HepG2 (cell line): Measurements from ENCODE around the gene SPAG9. TPM values are rescaled to one million over a fixed set of nuclear protein-coding genes. Genes with fewer than 3 reads are reported as not detected.

ENCODE experiments used
- CHCHD3 ChIP-seq: sonication (generic); formaldehyde crosslinking; IDR thresholded peaks from 2 replicates; pipeline ENCODE4 v1.8.0; 2022; ENCODE audit warnings: mild to moderate bottlenecking, missing genetic modification reagents, moderate library complexity
- FOXA1 ChIP-seq, 2 experiments: fragments of 450-650 bp in 1 of 2; sonication (generic) in 1 of 2; formaldehyde crosslinking in 1 of 2; IDR thresholded peaks; 2 replicates each; pipeline versions ENCODE4 v1.4.0 to v1.6.1; 2016 to 2020; ENCODE audit warnings: missing genetic modification reagents in 1 of 2
- FOXK2 ChIP-seq: fragments of 450-650 bp; IDR thresholded peaks from 2 replicates; pipeline ENCODE4 v1.6.1; 2016
- GATA4 ChIP-seq: sonication (generic); IDR thresholded peaks from 2 replicates; pipeline ENCODE4 v1.6.1; 2016; ENCODE audit warnings: antibody characterized with exemption, low read depth, borderline replicate concordance
- KMT2B ChIP-seq: IDR thresholded peaks from 2 replicates; pipeline ENCODE4 v1.6.1; 2016; ENCODE audit warnings: missing genetic modification reagents, missing compliant biosample characterization
- MBNL3 ChIP-seq: fragments of 250-450 bp; sonication (Bioruptor Pico); conservative IDR thresholded peaks from 2 replicates; pipeline ENCODE4 v1.8.0; 2022; ENCODE audit warnings: mild to moderate bottlenecking, inconsistent platforms
- MED8 ChIP-seq: sonication (generic); formaldehyde crosslinking; IDR thresholded peaks from 2 replicates; pipeline ENCODE4 v1.8.1; 2023; ENCODE audit warnings: mild to moderate bottlenecking, missing genetic modification reagents; ENCODE audit not compliant: insufficient replicate concordance
- MEIS2 ChIP-seq: sonication (generic); formaldehyde crosslinking; IDR thresholded peaks from 2 replicates; pipeline ENCODE4 v1.9.0; 2021; ENCODE audit warnings: mild to moderate bottlenecking, missing genetic modification reagents
- PAX8 ChIP-seq: sonication (generic); formaldehyde crosslinking; IDR thresholded peaks from 2 replicates; pipeline ENCODE4 v1.8.0; 2022; ENCODE audit warnings: mild to moderate bottlenecking, missing genetic modification reagents, borderline replicate concordance
- PHF5A ChIP-seq: IDR thresholded peaks from one replicate; pipeline ENCODE4 v1.6.1; 2018; ENCODE audit warnings: low read depth, missing genetic modification reagents; ENCODE audit not compliant: unreplicated experiment
- ZBED4 ChIP-seq: sonication (generic); formaldehyde crosslinking; IDR thresholded peaks from 2 replicates; pipeline ENCODE4 v1.4.0; 2020; ENCODE audit warnings: missing genetic modification reagents, borderline replicate concordance
- ZBTB49 ChIP-seq: sonication (generic); formaldehyde crosslinking; IDR thresholded peaks from 2 replicates; pipeline ENCODE4 v1.4.0; 2020; ENCODE audit warnings: missing genetic modification reagents, borderline replicate concordance
- ZNF17 ChIP-seq: sonication (generic); formaldehyde crosslinking; IDR thresholded peaks from 2 replicates; pipeline ENCODE4 v1.5.0; 2020; ENCODE audit warnings: mild to moderate bottlenecking, missing genetic modification reagents
- ZNF260 ChIP-seq: sonication (generic); formaldehyde crosslinking; IDR thresholded peaks from 2 replicates; pipeline ENCODE4 v1.4.0; 2020; ENCODE audit warnings: missing genetic modification reagents, low read depth, mild to moderate bottlenecking, borderline replicate concordance
- ZNF329 ChIP-seq: sonication (generic); formaldehyde crosslinking; IDR thresholded peaks from 2 replicates; pipeline ENCODE4 v1.9.0; 2021; ENCODE audit warnings: low read depth, mild to moderate bottlenecking, missing genetic modification reagents
- ZNF451 ChIP-seq: sonication (generic); formaldehyde crosslinking; IDR thresholded peaks from 2 replicates; pipeline ENCODE4 v1.5.0; 2020; ENCODE audit warnings: mild to moderate bottlenecking, missing genetic modification reagents
- ZNF605 ChIP-seq: sonication (generic); formaldehyde crosslinking; IDR thresholded peaks from 2 replicates; pipeline ENCODE4 v1.8.0; 2022; ENCODE audit warnings: mild to moderate bottlenecking, missing genetic modification reagents
- polyA plus RNA-seq, 8 experiments: library from polyadenylated mRNA; depleted of rRNA in 3 of 8; stranded (reverse) in 7 of 8; unstranded in 1 of 8; fragments of >200 nt; fragmentation: Illumina TruSeq in 4 of 8; extraction: Trizol in 4 of 8; gene quantifications; 2 replicates each; pipeline versions ENCODE4 v1.2.1 to v1.2.3, GENCODE V29; 2011 to 2016; ENCODE audit warnings: low read depth in 4 of 8, missing spikeins in 1 of 8, mixed read lengths in 1 of 8; ENCODE audit not compliant: insufficient read depth in 1 of 8
- total RNA-seq, 5 experiments: library from RNA; depleted of rRNA; stranded (reverse); fragments of >200 nt; fragmentation: Illumina TruSeq; extraction: Trizol; gene quantifications; 2 replicates each; pipeline ENCODE4 v1.2.3, GENCODE V29; 2016; ENCODE audit warnings: low read depth in 1 of 5
- TF ChIP-seq, protein P1 (sequence below): sonication (generic); formaldehyde crosslinking; IDR thresholded peaks from 2 replicates; pipeline ENCODE4 v1.5.1; 2020; ENCODE audit warnings: mild to moderate bottlenecking, missing genetic modification reagents

Gene SPAG9
- total and polyA plus RNA-seq, 2 of the 13 experiments (the other 11 are each of a cell fraction or from before 2014, with no cell fraction given) = 43.2 to 78.6 TPM

GRCh38 chr17:51120739-51121619 is at the start of gene SPAG9 (continued):
- TF ChIP-seq ZNF260 (no peak), KMT2B (CRISPR knock-in tag) (peak; percentile 62), PHF5A (CRISPR knock-in tag) (no peak), ZNF605 (no peak; the same call in 1 of the 2 replicates), ZNF451 (no peak), ZBTB49 (CRISPR knock-in tag) (no peak), MEIS2 (CRISPR knock-in tag) (peak; percentile 18; the same call in 1 of the 2 replicates), FOXK2 (peak; percentile 77), ZNF17 (CRISPR knock-in tag) (no peak), GATA4 (no peak), CHCHD3 (CRISPR knock-in tag) (no peak), FOXA1 (IDR thresholded peaks at IDR 0.05) (no peak), FOXA1 (CRISPR knock-in tag; IDR thresholded peaks at IDR 0.05) (peak; percentile 12; the same call in 1 of the 2 replicates), MED8 (CRISPR knock-in tag) (no peak), ZBED4 (CRISPR knock-in tag) (no peak; the same call in 1 of the 2 replicates), ZNF329 (CRISPR knock-in tag) (no peak), MBNL3 (CRISPR knock-in tag) (no peak), PAX8 (no peak)
- TF ChIP-seq, protein P1, sequence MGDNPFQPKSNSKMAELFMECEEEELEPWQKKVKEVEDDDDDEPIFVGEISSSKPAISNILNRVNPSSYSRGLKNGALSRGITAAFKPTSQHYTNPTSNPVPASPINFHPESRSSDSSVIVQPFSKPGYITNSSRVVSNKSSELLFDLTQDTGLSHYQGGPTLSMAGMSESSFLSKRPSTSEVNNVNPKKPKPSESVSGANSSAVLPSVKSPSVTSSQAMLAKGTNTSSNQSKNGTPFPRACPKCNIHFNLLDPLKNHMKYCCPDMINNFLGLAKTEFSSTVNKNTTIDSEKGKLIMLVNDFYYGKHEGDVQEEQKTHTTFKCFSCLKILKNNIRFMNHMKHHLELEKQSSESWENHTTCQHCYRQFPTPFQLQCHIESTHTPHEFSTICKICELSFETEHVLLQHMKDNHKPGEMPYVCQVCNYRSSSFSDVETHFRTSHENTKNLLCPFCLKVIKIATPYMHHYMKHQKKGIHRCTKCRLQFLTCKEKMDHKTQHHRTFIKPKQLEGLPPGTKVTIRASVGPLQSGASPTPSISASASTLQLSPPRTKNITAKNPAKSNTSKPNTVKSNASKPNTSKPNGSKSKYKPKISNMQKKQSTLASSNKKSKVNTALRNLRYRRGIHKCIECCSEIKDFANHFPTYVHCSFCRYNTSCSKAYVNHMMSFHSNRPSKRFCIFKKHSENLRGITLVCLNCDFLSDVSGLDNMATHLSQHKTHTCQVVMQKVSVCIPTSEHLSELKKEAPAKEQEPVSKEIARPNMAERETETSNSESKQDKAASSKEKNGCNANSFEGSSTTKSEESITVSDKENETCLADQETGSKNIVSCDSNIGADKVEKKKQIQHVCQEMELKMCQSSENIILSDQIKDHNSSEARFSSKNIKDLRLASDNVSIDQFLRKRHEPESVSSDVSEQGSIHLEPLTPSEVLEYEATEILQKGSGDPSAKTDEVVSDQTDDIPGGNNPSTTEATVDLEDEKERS = no peak
